A549 treated with dexamethasone at 1 μM for 4 hours (cell line): ENCODE results near the gene CLPSL1. TPM values are rescaled to one million over a fixed set of nuclear protein-coding genes. Genes with fewer than 3 reads are reported as not detected.

Experiments used
- total RNA-seq: library from RNA; stranded (reverse); fragments of 200-300 nt; extraction: Qiagen RNA extraction; gene quantifications from 5 replicates; pipeline ENCODE4 v1.2.3, GENCODE V29; 2022

Gene CLPSL1, protein sequence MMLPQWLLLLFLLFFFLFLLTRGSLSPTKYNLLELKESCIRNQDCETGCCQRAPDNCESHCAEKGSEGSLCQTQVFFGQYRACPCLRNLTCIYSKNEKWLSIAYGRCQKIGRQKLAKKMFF
- not detected in 5 replicates for total RNA-seq

DNA sequence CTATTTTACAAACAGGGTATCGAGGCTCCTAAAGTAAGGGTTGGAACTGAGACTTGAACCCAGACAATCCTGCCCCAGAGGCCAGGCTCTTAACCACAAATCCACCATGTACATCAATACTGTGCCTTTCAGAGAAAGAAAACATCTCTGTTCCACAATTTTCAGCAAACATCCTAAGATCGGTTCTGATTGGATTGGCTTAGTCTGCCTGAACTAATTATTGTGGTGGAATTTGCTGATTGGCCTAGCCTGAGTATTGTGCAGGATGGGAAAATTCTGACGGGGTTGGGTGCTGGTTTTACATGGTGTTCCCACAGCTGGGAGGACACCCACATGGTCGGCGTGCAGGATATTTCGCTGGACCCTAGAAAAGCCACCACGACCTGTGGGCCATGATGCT is at the start of gene CLPSL1:
CLPSL1 (plus strand) TSS at position 301 of the 400 bp plus-strand sequence; CDS start at position 393, 92 bp downstream.

DNA sequence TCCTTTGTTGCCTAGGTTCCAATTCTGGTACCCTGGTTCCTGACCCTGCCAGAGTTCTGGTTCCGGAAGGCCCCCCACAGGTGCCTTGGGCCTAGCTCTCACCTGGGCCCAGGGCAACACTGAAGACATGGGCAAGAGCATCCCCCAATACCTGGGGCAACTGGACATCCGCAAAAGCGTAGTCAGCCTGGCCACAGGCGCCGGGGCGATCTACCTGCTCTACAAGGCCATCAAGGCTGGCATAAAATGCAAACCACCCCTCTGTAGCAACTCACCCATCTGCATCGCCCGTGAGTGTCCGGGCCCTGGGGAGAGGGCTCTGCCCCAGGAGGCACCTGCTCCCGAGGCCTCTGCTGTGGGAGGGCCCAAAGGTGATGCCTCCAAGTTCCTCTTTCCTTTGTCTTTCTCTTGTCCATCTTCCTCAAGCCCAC is 43.8 kb upstream of the CLPSL1 start, which contains the start of gene ARMC12:
ARMC12 (plus strand) TSS at position 51 of the 431 bp plus-strand sequence; CDS start at position 128, 77 bp downstream.

DNA sequence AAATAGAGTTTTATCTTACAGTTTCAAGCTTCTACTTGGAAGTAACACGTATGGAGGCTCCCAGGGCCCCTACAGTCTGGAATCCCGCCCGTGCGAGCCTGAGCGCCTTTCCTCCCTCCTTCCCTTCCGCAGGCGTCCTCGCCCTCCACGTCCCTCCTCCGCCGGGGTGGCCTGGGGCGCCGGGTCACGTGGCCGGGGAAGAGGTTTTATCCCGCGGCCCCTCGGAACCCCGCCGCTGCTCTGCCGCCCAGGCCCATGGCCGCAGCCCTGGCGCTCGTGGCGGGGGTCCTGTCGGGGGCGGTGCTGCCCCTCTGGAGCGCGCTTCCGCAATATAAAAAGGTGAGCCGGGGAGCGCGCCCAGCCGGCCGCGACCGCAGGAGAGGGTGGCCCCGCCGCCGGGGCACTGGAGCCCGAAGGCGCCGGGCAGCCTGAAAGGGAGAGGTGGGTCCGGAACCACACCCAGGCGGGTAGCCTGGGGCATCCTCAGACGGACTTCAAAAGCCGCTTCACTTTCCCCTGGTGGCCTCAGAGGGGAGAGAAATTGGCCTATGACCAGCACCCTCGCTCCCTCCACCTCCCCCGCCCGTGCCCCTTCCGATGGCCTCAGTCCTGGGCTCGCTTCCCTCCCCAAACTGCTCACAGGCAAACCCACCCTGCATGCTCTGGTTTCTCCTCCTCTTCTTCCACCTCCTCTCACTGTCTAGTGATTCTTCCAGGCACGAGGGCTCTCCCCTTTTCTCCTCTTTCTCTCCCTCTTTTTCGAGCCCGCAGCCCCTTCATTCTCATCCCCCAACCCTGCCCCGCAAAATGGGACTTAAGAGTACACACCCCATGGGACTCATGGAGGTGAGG is 4.2 kb upstream of the CLPSL1 start, which contains the start of gene CLPSL2:
CLPSL2 (plus strand) TSS at position 235 of the 852 bp plus-strand sequence; CDS start at position 256, 21 bp downstream.

DNA sequence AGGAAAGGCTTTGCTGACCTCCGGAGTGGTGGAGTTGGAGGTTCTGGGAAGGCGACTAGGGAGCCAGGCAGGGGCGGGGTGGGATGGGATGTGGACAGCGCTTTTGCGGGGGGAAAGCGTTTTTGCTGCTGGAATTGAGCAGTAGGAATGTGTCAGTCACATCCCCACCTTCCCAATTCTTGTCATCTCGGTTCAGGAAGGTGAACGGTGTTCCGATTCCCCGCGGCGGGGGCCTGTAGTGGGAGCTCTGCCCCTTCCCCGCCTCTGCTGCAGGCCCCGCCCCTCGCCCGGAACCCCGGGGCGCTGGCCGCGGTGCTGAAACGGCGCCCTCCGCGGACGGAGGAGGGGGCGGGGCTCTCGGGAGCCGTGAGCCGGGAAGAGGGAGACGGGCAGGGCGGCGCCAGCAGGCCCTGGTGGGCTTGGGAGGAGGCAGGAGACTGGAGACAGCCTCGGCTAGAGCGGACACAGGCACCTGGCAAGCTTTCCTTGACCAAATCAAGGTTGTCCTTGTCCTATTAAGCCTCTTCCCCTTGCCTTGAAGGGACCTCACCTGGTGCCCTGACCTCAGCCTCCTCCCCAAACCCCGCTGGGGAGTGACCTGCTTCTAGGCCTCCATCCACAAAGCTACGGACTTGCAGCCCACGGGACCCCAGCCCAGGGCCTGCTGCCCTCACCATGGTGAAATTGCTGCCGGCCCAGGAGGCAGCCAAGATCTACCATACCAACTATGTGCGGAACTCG is 24.3 kb downstream of the CLPSL1 start, which contains the start of gene LHFPL5:
LHFPL5 (plus strand) TSS at position 357 of the 741 bp plus-strand sequence; CDS start at position 676, 319 bp downstream.

Other genes starting within 250 kb of the CLPSL1 start
- gene FKBP5, start 92.1 kb upstream of the CLPSL1 start, total RNA-seq: 126 to 163 TPM (median 156 TPM) in 5 replicates
- 0.23 to 1.1 TPM (median 0.74 TPM) in 5 replicates for gene ARMC12, start 44.0 kb upstream of the CLPSL1 start, total RNA-seq
- 0.61 to 1.1 TPM (median 0.94 TPM) in 5 replicates for gene CLPSL2, start 4.4 kb upstream of the CLPSL1 start, total RNA-seq
- gene CLPS, start 16.3 kb downstream of the CLPSL1 start, total RNA-seq: not detected in 5 replicates
- 0.08 to 0.17 TPM (median 0.16 TPM) in 3 of 5 replicates, not detected in the others for gene LHFPL5, start 24.3 kb downstream of the CLPSL1 start, total RNA-seq
- gene SRPK1, start 140.1 kb downstream of the CLPSL1 start, total RNA-seq: 30.5 to 40.8 TPM (median 36.1 TPM) in 5 replicates
- 0.02 TPM in 1 of 5 replicates, not detected in the others for gene SLC26A8, start 243.6 kb downstream of the CLPSL1 start, total RNA-seq
- 20.9 to 28.6 TPM (median 27.4 TPM) in 5 replicates for gene MAPK14, start 246.8 kb downstream of the CLPSL1 start, total RNA-seq